ENCODE results near the gene PNISR.

Gene PNISR

GRCh38 chr6:99397287-99397686, 27.8 kb downstream of the PNISR start:
- H3K36me3 ChIP-seq (ENCODE audit: control insufficient read depth, insufficient read depth, low read length): no peaks in the 10 kb centered on the region; the same call in 1 of the 2 replicates
- no peak overlapping the region for H3K4me3 ChIP-seq (replicated peaks; ENCODE audit: low read depth, low read length)
- no peak for TF ChIP-seq CTCF (IDR thresholded peaks at IDR 0.05; ENCODE audit: insufficient read depth, low read length, poor library complexity, severe bottlenecking)
- DNase-seq (ENCODE audit: extremely low read depth, insufficient read length): no peak
- H3K27me3 ChIP-seq (replicated peaks; ENCODE audit: control insufficient read depth, insufficient read depth, low read length): no peaks in the 10 kb centered on the region

GRCh38 chr6:99393698-99394531, 31.2 kb downstream of the PNISR start, which contains the start of gene COQ3:
COQ3 (minus strand) TSS chr6:99394195; CDS start chr6:99394179, 16 bp downstream.
- no peaks in the 10 kb centered on the region for H3K36me3 ChIP-seq (ENCODE audit: control insufficient read depth, insufficient read depth, low read length)
- DNase-seq (ENCODE audit: extremely low read depth, insufficient read length): peak; percentile 87
- no peaks in the 10 kb centered on the region for H3K27me3 ChIP-seq (replicated peaks; ENCODE audit: control insufficient read depth, insufficient read depth, low read length)
- no peak for TF ChIP-seq CTCF (IDR thresholded peaks at IDR 0.05; ENCODE audit: insufficient read depth, low read length, poor library complexity, severe bottlenecking)
- peak within 1 kb of the TSS; percentile 90 for H3K4me3 ChIP-seq (replicated peaks; ENCODE audit: low read depth, low read length)

- Histone ChIP-seq H3K36me3 (ENCODE audit: control insufficient read depth, insufficient read depth, low read length) (no peaks in the 10 kb centered on the region), H3K4me3 (replicated peaks; ENCODE audit: low read depth, low read length) (peak overlapping the region; percentile 90), H3K27me3 (replicated peaks; ENCODE audit: control insufficient read depth, insufficient read depth, low read length) (no peaks in the 10 kb centered on the region)
- no peak for DNase-seq (ENCODE audit: extremely low read depth, insufficient read length)
- TF ChIP-seq CTCF (IDR thresholded peaks at IDR 0.05; ENCODE audit: insufficient read depth, low read length, poor library complexity, severe bottlenecking): no peak
Observed at GRCh38 chr6:99393366-99393697, 31.8 kb downstream of the PNISR start.

GRCh38 chr6:99390896-99391295, 34.2 kb downstream of the PNISR start:
- Histone ChIP-seq H3K36me3 (ENCODE audit: control insufficient read depth, insufficient read depth, low read length) (no peaks in the 10 kb centered on the region), H3K27me3 (replicated peaks; ENCODE audit: control insufficient read depth, insufficient read depth, low read length) (no peaks in the 10 kb centered on the region), H3K4me3 (replicated peaks; ENCODE audit: low read depth, low read length) (no peak overlapping the region)
- no peak for DNase-seq (ENCODE audit: extremely low read depth, insufficient read length)
- TF ChIP-seq CTCF (IDR thresholded peaks at IDR 0.05; ENCODE audit: insufficient read depth, low read length, poor library complexity, severe bottlenecking): no peak

GRCh38 chr6:99384507-99384906, 40.6 kb downstream of the PNISR start:
- no peak overlapping the region for H3K4me3 ChIP-seq (replicated peaks; ENCODE audit: low read depth, low read length)
- DNase-seq (ENCODE audit: extremely low read depth, insufficient read length): no peak
- H3K36me3 ChIP-seq (ENCODE audit: control insufficient read depth, insufficient read depth, low read length): no peaks in the 10 kb centered on the region
- no peaks in the 10 kb centered on the region for H3K27me3 ChIP-seq (replicated peaks; ENCODE audit: control insufficient read depth, insufficient read depth, low read length)
- no peak for TF ChIP-seq CTCF (IDR thresholded peaks at IDR 0.05; ENCODE audit: insufficient read depth, low read length, poor library complexity, severe bottlenecking)

Data from GM06990 (cell line).